Right renal pelvis (tissue), 4 donors: Measurements from ENCODE around the gene RPS25. TPM values are rescaled to one million over a fixed set of nuclear protein-coding genes. Genes with fewer than 3 reads are reported as not detected.
"Not testable (repeated sequence)": the region's sequence is repeated elsewhere in the genome, so short reads cannot be mapped to it uniquely, and the experiment has no call there.

ENCODE experiments used
- DNase-seq, 4 donors: peaks; one replicate each; pipeline ENCODE4 v3.0.0-alpha.2; 2013; ENCODE audit warnings: low read depth in 4 of 4, low spot score in 3 of 4, missing footprints in 1 of 4
- polyA plus RNA-seq, 4 donors: library from polyadenylated mRNA; unstranded; fragments of 120-200 nt; gene quantifications; one replicate each; pipeline ENCODE4 v1.2.1, GENCODE V29; 2013; ENCODE audit not compliant: insufficient read length in 4 of 4

RPS25 gene
- polyA plus RNA-seq, 4 donors = 1,012 to 1,189 (median 1,098) TPM

- no peak for DNase-seq
These were observed 23.8 kb upstream of the RPS25 start for GRCh38 chr11:119041821-119042514.

GRCh38 chr11:119039471-119039870 is 21.3 kb upstream of the RPS25 start:
- not testable (repeated sequence) for DNase-seq

- DNase-seq = no peak
These were observed 20.7 kb upstream of the RPS25 start for GRCh38 chr11:119038884-119039283.

DNA sequence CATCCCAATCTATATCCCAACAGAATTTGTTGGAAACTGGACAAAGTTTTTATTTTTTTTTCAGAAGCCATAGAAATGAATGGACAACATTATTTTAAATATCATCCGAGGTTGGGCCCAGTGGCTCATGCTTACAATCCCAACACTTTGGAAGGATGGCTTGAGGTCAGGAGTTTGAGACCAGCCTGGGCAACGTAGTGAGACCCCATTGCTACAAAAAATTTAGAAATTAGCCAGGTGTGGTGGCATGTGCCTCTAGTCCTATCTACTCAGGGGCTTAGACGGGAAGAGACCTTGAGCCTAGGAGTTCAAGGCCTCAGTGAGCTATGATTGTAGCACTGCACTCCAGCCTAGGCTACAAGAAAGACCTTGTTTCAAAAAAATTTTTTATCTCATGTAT is 16.7 kb upstream of the RPS25 start:
- no peak for DNase-seq

DNA sequence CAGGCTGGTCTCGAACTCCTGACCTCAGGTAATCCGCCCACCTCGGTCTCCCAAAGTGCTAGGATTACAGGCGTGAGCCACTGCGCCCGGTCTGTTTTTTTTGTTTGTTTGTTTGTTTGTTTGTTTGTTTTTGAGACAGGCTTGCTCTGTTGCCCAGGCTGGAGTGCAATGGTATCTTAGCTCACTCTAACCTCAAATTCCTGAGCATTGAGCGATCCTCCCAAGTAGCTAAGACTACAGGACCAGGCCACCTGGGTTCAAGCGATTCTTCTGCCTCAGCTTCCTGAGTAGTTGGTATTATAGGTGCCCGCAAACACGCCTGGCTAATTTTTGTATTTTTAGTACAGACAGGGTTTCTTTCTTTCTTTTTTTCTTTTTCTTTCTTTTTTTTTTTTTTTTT is 15.3 kb upstream of the RPS25 start:
- DNase-seq = not testable (repeated sequence)

- no peak for DNase-seq
These were observed 13.8 kb upstream of the RPS25 start for GRCh38 chr11:119031912-119032280.

- peak; percentile 90 to 93 (median 92) for DNase-seq
These were observed 12.3 kb upstream of the RPS25 start, which contains the start of gene SLC37A4 for GRCh38 chr11:119030329-119031047. Gene SLC37A4 (minus strand): TSS chr11:119030877.

DNA sequence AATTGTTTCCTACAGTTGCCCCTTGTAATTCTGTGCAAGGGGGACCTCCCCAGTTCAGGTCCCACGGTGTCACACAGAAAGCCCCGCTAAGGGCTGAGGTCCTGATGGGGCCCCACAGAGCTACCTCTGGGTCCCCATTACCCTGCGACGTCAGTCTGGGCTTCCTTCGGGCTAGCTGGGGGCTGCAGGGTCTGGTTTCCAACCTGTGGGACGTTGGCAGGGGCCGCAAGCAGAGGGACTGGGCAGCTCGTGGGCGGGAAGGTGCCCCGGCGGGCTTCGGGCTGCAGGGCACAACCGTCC is 11.8 kb upstream of the RPS25 start:
- no peak for DNase-seq

GRCh38 chr11:119029340-119030028 is 11.3 kb upstream of the RPS25 start:
- DNase-seq = peak in 2 of 4 donors; percentile 57 to 65

GRCh38 chr11:119029069-119029339 is 10.9 kb upstream of the RPS25 start:
- DNase-seq = no peak

DNA sequence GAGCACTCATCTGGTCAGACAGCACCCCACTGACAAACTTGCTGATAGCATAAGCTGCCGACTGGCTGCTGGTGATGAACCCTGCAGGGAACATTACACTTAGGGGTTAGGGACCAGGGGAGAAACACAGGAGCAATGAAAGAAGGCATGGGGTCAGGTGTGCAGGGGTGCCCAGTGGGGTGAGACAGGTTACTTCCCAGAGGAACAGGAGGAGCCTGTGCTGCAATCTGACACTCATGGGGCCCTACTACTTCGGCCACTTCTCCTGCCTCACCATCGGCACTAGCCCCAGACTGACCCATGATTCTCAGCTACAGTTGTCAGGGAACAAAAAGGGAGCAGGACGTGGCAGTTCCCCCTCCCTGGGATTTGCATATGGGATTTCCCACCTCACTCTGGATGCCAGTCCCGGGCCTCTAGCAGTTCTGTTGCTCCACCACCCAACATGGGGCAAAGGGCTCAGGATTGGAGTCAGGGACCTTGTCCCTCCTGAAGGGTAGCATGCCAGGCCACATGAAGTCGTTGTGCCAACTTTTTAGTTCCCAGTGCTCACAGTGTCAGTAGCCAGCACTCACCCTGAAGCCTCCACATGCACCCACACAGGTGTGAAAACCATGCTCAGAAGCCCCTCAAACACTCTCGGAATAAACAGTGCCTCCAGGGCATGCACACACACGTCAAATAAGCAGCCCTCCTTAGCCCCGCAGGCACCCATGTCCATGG is 10.4 kb upstream of the RPS25 start:
- no peak for DNase-seq

- no peak for DNase-seq
These were observed 9.6 kb upstream of the RPS25 start for GRCh38 chr11:119027561-119028345.

- DNase-seq = no peak
These were observed 8.8 kb upstream of the RPS25 start for GRCh38 chr11:119026970-119027369.

DNA sequence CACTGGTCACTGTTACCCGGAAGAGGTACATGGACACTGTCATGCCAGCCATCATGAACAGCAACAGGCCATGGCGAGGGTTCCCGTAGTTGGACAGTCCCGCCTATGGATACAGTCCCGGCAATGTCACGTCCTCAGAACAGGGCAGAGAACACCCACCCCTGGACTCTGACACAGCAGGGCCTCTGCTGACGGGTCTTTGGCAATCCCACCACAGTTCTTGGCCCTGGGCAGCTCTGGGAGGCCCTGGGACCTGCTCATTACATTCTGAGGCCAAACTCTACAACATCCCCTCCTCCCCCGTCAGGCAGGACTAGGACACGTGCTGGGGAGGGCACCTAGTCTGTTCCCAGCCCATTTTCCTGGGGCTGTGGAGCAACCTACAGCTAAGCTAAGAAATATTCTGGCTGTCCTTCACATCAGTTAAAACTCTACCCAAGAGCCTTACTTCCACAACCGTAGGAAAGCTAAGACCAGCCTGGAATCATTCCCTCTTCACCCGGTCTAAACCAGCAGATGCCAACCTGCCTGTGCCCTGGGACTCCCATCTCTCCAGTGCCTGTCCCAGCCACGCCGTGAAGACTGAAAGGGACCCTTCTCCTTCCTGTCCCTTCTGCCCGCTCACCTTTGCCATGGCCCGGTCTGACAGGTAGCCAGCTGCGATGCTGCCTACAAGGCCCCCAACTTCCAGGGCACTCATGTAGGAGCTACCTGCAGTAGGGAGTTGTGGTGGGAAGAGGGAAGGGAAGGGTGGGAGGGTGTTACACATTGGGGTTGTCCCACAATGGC is 8.0 kb upstream of the RPS25 start:
- DNase-seq = no peak

DNA sequence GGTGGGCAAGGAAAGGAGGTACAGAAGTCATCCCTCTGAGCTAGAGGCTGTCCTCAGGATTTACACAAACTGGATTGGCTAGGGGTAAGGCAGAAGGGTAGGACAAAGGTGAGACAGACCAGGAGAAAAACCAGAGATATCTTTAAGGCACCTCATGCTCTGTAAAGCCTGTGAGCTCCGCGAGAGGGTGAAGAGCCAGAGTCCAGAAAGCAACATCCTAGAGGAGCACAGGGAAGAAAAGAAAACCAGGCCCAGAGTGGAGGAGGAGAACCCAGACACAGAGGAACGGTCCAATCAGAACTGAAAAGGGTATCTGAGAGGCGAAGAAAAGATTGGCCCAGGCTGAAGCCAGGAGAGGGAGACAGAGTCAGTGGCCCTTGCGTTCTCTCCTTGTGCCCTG is 7.4 kb upstream of the RPS25 start:
- no peak for DNase-seq

DNA sequence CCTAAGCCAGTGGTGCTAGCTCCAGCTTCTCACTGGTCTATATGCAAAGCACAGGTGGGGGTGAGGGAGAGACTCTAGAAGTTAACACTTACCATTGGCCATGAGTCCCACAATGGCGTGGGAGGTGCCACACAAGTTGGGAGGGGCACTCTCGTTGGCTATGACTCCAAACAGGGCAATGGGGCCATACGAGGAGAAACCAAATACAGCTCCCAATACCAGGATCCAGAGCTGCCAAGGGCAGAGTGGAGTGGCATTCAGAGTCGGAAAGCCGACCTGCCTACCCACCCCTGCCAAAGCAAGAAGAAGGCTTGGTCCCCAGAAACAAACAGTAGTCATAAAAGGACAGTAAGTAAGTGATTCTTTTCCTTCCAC is 6.9 kb upstream of the RPS25 start:
- no peak for DNase-seq

GRCh38 chr11:119024430-119025098 is 6.4 kb upstream of the RPS25 start:
- no peak for DNase-seq

- no peak for DNase-seq
These were observed 5.6 kb upstream of the RPS25 start for GRCh38 chr11:119023741-119024140.

- no peak for DNase-seq
These were observed 3.5 kb upstream of the RPS25 start for GRCh38 chr11:119021631-119022030.
